GDM1 (cell line): ENCODE measurements around the gene SYT6.

Source experiments
- DNase-seq: peaks from one replicate; lab custom pipeline; 2025; lab: John Stamatoyannopoulos, UW

Gene SYT6

DNA sequence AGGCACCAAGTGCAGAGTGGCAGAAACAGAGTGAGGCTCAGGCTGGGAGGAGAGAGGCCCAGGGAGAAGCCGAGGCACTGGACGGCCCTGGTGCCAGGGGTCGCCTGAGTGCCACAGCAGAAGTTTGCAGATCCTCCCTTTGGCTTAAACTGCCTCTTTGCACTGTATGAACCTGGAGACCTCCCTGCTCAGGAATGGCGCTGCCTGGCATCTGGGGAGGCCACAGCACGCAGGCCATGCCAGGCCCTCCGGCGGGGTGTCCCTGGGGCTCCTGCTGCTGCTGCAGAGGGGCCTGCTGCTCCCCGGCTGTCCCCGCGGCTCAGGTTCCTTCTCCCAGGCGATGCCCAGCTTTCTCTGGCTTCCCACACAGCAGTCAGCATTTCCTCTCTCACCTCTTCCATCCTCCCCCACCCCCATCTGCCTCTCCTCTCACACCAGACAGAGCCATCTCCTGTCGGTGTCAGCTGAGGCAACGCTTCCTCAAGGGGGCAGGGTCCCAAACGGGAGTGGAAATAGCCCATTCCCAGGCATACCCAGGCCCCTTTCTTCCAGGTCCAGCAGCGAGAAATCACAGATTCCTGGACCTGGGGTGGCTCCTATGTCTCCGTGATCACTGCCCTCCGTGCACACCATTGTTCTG is 35.2 kb downstream of the SYT6 start:
- no peak for DNase-seq

DNA sequence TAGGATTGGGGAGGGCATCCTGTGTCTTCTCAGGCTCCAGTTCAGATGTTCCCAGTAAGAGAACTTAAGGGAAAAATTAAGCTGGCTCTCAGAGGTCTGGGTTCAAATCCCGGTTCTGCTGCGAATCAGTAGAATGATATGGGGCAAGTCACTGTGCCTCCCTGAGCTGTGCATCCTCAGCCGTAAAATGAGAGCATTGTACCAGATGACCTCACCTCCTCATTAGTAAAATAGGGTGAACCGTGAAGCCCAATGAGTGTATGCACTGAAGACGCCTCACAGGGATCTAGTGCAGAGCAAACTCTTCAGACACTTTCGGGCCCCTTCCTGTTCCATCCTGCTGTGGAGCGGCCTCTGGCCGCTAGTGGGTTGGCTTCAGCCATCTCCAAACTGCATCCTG is 36.0 kb downstream of the SYT6 start:
- DNase-seq: no peak

DNA sequence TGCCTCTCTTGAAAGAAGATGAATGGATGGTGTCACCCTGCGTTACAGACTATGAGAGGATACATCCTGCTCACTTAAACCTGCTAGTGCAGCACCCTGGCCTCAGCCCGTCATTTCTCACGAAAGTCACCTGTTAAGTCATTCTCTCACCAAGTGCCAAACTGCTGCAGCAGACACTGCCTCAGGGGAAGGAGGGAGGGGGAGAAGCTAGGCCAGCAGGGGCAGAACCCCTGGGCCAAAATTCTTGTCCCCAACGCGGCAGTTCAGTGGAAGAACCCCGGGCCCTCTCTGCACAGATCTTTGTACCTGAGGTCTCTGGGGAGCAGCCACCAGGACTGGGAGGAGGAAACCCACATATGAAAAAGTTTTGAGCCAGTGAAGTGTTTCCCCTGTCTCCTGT is 37.6 kb downstream of the SYT6 start:
- no peak for DNase-seq

DNA sequence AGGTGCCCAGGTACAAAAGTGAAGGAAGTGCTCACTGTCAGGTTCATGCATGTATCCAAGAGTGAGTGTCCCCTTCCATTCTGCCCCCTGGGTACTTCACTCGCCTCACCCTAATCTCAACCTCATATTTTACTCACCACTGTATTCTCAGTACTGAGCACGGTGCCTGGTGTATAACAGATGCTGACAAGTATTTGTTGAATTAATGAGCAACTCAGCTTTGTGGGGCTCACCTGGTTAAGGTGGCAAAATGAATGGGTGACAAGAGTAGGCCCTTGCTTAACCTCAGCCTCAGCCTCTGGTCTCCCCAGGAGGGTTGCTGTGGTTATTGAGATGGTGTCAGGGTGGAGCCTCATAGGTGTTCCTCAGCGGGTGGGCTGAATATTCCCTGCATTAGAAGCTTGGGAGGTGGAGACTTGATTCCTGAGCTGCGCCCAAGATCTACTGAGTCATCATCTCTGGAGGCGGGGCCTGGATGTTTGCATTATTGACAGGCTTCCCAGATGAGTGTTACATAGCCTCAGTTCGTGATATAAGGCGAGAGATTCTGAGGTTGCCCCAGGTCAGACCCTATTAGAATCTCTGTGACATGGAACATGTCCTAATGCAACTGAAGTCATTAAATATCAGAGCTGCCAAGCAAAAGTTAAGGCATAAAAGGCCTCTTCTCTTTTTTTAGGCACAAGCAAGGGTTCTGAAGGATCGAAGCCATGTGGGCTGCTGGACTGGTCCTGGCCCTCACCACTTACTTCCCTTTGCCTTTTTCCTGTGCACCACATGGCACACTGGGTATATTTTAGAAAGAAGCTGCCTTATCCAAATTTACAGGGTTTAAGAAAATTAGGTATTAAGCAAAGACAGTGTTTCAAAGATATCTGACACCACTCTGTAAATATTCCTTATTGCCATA is 39.2 kb downstream of the SYT6 start:
- peak; percentile 22 for DNase-seq

DNA sequence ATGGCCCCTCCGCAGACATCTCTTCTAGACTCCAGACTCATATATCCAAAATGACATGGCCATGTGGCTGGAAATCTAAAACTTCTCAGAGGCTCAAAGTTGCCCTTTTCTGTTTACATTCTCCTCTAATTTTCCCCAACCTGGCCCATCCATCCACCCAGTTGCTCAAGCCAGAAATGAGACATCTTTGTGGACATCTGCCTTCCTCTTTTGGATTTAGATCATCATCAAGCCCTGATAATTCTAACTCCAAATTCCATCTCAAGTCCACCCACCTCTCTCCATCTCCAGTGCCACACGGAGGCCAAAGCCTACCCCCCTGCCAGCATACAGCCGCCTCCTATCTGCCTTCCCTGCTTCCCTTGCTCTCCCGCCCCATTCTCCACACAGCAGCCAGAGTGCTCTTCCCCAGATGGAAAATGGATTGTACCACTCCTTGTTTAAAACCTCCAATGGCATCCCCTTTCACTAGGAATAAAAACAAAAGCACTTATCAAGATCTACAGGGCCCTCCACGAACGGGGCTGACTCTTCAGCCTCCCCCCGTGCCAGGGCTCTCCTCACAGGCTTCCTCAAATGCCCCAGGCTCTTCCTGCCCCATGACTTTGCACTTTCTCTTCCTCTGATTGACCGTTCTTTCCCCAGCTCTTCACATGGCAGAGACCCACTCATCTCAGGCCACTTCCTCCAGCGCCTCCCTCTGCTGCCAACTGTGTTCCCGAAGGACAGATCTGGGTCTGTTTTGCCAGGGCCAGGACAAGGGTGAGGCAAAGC is 40.1 kb downstream of the SYT6 start:
- peak; percentile 92 for DNase-seq

DNA sequence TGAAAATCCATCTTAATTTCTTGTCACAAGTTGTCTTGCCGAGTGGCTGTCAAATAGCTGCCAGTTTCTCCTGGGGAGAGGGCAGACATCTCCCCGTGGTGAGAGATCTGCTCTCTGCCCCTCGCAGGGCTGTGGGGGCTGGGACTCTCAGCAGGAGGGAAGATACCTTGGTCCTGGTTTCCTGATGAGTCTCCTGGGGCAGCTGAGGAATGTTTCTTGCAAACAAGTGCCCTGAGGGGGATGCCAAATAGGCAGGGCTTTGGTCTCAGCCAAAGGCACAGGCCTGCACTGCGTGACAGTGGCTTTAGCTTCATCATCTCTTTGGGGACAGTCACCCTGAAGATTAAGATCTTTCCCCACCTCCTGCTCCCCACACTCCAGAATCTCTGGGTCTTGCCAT is 40.9 kb downstream of the SYT6 start:
- no peak for DNase-seq

DNA sequence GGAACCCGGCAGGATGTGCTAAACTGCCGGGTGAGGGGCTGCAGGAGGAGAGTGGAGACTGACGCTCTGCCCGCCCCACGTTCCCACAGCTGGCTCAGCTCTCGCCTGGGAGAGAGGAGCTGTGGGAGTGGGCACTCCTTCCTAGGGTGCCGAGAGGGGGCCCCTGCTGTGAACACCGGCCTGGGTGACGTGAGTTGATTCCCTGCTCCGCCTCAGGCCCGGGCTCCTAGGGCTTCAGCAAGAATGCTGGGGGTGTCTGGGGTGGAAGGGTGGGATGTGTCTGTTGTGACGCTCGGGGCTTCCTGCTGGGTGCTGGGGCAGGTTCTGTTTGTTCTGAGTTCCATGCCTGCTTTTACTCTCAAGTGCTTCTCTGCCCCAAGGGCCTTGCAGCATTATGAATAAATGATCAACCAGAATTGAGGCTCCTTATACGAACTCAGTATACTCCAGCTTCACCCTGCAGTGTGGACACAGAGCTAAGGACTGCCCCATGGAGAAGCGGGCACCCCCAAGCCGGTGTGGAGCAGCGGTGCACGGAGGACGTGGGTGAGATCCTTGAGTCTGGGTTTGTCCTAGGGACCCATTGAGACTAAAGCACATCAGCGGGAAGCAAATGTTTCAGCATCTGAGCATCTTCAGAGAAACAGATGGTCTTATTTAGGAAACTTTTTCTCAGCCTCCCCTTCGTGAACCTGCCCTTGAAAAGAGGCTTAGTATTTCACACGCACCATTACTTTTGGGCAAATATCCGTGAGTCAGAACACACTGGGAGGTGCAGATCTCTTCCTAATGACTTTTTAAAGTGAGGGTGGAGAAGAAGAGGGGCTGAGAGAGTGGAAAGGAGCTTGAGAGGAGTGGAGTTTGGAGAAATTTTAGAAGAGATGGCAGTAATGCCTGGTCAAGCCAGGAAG is 41.7 kb downstream of the SYT6 start:
- no peak for DNase-seq

DNA sequence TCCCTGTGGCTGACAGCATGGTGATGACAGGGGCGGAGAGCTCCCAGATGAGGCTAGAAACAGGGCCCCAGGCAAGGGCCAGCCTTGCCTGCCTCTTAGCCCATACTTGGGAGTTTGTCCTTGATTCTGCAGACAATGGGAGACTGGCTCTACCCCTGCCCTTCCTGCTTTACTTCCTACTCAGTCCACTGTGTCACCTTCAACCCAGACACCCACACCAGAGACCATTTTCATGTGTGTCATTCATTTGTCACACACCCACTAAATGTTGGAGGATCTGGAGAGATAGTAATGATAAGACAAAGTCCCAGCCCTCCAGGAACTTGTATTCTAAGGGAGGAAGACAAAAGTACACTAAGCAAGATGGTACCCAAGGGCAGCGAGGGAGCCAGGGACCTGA is 43.7 kb downstream of the SYT6 start:
- no peak for DNase-seq

DNA sequence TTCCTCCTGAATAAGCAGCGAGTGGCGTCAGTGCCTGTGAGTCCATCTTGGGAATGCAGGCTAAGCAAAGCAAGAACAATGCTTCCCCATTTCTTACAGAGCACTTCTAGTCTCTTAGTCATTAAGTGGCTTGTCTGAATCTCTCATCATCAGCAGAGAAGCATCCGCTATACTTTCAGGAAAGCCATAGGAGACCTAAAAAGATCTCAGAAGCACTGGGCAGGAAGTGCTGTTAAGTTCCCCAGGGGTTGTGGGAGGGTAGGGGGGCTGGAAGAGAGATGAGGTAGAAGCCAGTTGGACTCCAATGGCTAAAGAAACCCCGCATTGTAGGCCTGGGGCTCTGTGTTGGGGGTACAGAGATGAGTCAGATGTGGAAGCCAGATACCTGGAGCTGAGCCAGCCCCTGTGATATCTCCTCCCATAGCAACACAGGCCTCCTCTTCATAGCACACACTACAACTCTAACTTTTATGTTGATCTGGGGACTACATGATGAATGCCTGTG is 44.9 kb downstream of the SYT6 start:
- DNase-seq: peak; percentile 67

DNA sequence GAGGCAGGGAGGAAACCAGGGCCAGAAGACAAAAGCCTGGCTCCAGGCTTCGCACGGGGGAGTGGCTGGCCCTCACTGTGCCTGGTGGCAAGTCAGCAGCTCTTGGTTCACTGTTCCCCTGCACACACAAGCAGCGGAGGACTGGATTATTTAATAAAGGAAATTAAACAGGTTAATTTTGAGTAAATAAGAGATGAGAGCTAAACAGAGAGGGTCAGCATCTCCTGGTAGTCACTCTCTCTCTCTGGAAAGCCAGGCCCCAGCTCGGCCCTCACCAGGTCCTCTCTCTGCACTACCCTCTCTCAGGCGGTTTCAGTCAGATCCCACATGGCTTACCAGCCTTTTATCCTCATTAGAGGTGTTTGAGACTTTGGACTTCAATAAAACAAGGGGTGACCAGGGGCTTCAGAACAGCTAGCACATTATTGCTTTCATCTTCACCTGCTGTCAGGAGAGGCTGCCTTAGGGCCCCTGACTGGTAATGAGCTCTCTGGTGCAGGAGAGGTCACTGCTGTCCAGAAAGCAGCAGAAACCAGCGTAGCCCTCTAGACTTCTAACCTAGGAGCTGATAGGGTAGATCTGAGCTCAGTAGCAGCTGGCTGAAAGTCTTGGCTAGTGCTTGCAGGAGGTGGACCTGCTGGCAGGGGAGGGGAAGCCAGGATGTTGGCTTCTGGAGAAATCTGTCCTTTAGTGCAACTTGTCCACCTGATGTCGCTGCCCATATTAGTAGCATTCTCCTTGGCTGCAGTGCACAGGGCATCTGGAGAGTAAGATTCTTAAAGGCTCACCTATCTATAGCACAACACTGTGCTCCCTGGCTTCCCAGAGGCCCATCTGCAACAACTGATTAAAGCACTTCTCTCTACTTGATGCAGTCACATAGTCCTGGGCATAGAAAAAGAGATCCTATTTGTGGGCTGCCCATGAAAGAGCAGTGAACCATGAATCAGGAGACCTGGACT is 45.9 kb downstream of the SYT6 start:
- DNase-seq: no peak

DNA sequence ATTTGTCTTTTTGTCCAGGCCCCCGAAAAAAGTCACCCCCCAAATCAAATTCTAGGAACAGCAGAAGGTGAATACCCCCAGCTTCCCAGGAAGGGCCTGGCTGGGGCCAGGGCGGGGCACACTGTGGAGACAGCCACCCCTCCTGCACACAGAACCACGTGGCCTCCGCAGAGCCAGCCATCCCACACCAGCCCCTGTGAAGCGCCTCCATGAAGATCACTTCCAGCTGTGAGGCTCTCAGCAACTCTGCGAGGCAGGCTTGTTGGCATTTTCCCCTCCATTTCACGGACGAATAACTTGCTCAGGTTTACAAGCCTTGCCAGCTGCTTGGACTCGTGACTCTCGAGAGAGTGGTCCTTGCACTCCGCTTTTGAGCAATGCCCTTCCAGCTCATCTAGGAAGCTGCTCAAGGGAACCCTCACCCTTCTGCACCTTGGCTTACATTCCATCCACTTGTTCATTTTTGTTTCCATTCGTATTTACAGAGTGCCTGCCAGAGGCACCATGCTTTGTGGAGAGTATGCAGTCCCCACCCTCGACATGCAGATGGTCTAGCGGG is 48.2 kb downstream of the SYT6 start:
- DNase-seq: no peak

DNA sequence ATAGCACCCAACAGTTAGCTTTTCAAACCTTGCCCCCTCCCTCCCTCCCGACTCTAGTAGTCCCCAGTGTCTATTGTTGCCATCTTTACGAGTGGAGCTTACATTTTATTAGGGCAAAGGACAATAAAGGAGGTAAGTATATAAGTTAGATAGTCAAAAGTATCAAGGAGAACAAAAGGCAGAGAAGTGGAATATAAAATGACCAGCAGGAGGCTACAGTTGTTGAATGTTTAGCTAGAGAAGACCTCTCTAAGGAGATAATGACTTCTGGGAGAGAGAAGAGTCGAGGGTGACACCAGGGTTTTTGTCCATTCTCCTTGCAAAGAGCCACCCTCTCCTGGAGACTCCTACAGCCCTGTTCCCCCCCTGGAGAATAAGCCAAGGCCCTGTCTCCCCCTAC is 48.7 kb downstream of the SYT6 start:
- DNase-seq: no peak

DNA sequence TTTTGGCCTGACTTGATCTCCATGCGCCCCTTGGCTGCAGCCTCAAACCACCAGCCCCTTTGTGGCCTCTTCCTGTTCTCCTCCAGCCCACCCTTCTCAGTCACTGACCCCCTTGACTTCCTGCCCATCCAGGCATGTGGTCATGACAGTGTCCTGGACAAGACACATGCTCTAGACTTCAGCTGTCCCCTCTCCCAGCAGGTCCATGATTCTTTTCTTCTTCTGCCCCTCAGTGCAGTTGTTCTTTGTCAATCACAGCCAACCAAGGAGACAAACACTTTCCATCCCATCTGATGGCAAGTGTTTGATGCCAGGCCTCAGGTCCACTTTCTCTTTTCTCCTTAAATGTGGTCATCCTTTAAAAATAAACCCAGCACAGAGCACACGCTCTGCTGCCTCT is 49.7 kb downstream of the SYT6 start:
- no peak for DNase-seq

DNA sequence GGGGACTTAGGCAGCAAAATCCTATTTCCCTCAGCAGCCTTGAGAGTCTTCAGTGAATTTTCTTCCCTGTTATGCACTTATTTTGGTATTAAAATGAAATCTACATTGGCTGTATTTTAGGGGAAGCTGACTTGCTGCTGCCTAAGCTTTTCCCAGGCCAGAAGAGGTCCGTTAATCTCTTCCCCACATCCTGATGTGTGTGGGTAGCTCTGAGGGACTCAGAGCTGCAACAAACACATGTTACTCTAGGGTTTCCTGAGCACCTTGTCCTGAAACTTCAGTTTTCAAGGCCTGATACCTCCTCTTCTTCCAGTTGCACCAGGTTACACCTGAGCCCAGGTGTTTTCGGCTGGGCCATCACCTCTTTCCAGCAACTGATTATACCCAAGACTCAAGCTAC is 51.5 kb downstream of the SYT6 start:
- DNase-seq: peak; percentile 44

DNA sequence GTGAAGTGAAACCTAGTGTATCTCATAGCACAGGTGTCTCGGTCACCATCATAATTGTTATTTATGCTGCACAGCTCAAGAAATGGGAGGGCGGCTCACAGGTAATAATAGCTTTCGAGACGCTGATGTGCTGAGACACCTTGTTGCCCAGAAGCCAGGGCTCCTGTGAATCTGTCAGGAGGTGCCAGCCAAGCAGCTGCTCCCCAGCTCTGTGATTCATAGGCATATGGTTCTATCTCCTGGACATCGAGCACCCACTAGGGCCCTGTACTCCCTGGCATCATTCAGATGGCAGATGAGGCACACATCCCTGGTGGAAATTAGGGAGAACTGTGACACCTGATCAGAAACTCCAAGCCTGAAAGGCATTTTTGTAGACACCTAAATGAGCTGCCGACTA is 53.5 kb downstream of the SYT6 start:
- no peak for DNase-seq

DNA sequence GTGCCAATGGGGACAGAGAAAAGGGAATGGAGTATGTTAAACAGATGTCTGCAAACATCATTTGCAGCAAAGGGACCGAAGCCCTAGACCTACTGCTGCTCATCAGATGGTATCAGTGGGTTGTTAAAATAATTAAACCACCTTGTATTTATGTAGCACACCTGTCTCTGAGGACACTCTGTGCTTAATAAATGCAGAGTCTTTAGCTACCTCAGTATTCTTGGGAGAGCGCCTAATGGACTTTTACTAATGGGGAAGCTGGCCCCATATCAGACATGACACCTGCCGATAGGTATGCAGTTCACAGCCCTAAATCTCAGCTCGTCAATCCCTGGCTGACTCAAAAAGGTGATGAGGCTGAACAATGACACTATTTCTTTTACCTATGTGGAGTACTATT is 54.4 kb downstream of the SYT6 start:
- DNase-seq: no peak

DNA sequence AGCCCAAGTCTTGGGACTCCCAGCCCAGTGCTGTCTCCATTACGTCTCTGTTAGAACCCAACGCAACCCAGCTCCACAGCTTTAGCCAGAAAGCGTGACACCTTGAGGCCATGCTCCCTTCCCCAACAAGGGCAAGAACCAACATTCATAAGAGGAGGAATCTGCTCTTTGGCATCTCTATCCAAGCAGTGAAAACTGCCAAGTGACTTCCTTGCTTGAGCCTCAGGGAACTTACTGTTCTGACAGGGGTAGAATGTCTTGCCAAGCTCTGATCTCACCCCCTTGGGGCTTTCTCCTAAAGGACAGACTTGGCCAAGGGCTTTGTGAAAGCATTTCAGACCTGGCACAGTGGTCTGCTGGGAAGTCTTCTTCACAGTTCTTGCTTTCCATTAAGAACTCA is 56.6 kb downstream of the SYT6 start:
- DNase-seq: no peak

DNA sequence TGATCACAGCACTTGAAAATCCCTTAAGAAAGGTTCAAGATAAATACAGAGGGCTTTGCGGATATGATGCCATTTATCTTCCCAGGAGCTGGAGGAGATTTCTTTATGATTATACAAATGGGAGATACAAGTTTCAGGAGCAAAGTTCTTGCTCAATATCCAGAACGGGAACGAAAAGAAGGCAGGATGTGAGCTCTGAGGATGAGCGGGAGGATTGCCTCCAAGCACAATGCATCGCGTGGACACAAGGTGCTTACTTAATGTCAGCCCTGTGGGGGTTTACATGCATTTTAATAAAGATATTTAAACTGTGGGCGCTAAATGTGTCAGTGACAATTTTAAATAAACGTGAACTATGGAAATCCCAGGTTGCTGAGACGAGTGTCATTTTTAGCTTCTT is 59.0 kb downstream of the SYT6 start:
- no peak for DNase-seq

DNA sequence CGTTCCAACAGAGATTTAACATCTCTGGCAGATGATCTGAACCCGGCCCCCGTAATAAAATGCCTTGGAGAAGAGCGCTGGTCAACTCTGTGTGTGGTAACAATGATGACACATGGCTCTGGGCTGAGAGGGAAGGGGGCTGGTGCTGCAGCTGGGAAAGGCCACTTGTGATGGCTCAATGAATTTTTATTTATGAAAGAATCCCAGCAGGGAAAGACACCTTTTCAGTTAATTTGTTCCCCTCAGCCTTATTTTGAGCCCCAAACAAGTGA is 59.4 kb downstream of the SYT6 start:
- no peak for DNase-seq

DNA sequence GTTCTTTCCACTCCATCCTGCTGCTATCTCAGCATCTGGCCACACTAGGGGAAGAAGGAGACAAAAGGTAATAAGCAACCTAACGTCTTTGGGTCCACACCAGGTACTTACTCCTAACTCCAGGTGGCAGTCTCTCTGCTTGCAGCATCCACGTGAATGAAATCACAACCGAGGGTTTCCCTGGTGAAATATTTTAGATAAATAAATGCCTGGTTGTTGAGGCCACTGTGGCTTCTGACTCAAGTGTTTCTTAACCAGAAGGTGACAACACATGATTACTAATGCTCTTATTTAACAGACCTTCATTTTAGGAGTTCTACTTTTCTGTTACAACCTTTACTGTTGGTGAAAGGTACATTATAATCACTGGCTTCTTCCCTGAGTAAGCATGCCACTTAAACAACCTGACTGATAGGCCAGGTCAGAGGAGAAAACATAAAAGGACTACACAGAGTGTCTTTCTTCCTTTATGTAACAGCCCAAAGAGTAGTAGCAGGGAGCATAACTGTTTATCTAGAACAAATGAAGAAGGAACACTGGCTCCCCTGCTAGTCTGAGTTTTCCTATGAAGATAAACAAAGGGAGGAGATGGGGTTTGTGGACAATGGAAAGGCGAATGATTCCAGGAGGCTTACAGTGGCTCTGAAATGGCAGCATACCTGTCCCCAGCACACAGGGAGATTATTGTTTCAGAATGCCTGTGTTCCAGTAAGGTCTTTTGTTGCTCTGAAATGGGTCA is 59.9 kb downstream of the SYT6 start:
- DNase-seq: no peak
